ENCODE results near the gene JAKMIP1.
A peak's percentile ranks its signal among the peaks of the same experiment; 100 is the strongest.
"Not testable (repeated sequence)": the region's sequence is repeated elsewhere in the genome, so short reads cannot be mapped to it uniquely, and the experiment has no call there.

Gene JAKMIP1

DNA sequence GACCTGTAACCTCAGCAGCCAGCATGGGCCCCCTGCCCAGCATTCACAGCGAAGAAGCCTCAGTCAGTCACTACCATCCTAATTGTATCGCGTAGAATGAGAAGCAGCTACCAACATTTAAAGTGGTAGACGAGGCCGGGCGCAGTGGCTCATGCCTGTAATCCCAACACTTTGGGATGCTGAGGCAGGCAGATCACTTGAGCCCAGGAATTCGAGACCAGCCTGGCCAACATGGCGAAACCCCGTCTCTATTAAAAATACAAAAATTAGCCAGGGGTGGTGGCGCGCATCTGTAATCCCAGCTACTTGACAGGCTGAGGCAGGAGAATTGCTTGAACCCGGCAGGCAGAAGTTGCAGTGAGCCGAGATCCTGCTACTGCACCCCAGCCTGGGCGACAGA, 59.3 kb downstream of the JAKMIP1 start:
- not testable (repeated sequence) for DNase-seq

GRCh38 chr4:6137747-6138135, 62.6 kb downstream of the JAKMIP1 start:
- DNase-seq = no peak

DNA sequence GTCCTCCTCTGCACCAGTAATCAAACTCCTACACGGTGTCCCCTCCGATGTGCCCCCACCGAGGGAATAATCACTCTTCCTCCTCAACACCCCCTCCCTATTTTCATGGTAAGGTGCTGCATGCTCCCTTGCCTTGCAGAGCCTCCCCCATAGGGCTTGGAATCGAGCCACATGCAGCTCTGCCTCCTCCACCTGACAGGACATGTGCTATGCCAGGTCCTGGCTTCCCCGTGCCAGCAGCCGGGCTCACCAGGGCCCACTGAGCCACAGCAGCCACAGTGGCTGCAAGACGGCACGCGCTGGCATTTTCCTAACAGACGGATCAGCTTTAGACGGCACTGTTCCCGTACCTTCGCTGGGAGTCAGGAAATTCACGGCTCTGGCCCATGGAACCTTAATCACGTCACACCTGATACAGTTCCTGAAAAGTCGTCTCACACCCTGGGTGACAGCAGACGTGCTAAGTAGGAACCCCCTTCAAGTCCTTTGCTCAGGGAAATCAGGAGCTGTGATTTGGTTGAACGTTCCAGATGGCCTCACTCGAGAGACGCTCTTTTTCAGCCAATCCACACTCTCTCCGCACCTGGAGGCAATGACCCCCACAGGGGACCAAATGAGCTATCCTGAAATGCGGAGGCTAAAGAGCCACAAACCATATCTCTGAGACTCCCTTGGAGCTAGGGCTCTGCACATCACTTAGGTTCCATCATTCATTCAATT, 63.2 kb downstream of the JAKMIP1 start:
- DNase-seq = no peak

DNA sequence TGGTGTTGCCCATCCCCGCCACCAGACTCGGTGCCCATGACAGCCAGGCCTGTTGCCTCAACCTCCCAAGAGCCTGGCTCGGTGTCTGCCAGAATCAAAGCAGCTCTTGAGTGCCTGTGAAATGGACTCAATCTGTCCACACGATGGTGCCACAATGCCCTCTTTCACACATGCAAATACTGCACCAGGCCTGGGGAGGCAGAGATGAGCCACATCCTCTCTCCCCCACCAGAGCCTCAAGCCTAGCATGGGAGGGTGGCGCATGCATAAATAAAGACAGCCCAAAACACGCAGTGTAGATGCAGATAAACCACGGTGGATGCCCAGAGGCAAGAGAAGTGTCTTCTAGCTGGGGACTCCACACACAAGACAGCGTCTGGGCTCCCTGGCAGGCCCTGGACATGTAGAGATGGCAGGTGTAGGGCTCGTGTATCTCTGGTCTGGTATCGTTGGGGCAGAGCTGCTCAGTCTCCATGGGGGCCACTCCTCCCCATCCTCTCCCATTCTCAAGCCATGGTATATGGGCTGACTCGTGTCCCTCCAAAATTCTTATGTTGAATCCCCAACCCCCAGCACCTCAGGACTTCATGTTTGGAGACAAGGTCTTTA, 65.6 kb downstream of the JAKMIP1 start:
- DNase-seq = no peak

DNA sequence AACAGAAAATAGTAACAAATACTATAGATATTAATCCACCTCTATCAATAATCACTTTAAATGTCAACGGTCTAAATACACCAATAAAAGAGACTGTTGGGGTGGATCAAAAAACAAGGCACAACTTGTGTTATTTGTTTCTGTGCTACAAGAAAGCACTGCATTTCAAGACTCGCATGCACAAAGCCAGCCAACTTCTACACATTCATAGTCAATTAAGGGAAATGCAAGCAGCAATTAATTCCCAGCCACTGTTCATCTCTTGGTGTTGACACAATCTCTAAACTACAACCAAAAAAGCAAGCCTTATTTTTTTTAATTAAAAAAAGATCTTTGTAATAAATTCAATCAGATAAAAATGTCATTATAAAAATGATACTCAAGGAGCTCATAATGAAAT, 67.6 kb downstream of the JAKMIP1 start:
- DNase-seq = no peak

DNA sequence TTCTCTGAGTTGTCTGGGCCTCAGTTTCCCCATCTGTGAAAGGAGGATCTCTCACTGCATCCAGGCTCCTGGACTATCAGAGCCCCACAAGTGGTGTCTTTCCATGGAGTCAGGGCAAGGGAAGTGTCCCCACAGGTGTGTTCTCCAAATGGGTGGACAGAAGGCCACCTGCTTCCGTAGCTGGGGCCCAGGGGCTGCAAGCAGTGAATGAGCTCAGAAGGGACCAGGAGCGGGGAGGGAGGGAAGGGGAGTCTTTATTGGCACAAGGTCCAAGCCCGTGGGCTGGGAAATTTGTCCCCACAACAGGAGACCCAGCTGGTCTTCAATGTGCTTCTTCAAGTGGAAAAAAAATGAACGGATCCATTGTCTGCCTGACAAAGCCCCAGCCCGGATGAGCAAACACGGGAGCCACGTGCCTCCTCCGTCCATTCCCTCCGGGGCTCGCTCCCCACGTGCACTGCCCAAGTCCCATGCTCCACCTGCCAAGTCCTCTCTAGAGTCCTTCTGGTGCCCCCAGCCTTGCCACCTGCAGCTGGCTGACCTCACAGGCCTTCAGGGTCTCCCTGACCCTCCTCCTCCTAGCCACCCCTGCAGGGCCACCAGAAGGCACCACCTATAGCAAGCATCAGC, 72.0 kb downstream of the JAKMIP1 start:
- peak; percentile 64 for DNase-seq

DNA sequence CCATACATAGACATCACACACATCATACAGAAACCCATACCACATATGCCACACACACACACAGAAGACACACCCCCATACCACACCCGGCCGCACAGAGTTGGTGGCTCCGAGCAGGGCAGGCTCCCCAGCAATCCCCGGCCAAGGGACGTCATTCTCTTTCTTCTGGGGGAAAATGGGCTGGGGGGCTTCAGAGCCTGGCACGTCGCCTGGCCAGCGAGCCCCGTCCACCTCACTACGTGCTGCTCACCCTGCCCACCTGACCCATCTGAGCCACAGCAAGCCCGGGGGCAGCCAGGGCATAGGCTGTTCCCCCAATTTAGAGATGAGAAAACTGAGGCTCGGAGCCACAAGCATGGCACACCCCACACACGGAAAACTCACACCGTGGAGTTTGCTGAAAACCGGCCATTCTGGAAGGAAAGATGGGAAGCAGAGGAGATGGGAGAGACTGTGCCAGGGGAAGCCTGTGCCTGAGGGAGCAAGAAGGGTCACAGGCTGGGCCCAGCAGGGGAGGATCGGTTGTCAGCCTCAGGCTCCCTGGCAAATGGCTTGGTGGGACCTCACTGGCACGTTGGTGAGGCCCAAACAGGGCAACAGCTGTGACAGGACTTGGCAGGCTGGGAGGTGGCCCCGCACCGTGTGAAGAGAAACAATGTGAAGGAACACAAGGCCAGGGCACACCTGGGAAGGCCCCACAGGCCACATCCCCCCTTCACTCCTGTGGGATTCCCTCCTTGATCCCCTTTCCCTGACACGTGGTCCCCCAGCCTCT, 73.2 kb downstream of the JAKMIP1 start:
- DNase-seq = no peak

- no peak for DNase-seq
These were observed 75.2 kb downstream of the JAKMIP1 start for GRCh38 chr4:6125103-6125651.

DNA sequence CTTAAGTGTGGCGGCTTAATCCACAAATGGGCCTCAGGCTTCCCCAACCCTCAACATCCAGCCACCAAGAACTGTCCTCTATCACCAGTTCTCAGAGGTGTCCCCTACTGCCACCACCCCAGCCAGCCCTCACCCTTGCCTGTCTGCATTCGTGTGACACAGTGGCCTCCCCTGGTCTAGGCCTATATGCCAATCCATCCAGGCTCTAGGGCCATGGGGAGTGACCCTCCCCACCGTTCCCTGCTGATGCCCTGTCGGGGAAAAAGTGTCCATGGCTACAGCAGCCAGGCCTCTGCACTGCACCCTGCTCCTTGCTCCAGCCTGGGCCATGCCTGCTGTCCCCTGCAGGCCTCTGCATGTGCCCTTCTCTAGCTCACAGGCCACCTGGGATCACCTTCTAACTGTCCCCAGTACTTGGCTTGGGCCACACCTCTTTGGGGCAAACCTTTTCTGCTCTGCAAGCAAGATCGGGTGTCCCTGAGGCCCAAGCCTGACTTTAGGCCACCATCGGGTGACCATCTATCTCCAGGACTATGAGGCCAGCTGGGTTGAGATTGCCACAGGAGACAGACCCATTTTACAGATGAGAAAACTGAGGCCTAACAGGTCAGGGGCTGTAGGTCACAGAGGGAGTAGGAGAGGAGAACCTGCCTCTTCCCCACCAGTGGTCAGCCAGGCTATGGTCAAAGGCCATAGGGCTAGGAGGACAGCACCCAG, 75.8 kb downstream of the JAKMIP1 start:
- DNase-seq = no peak

DNA sequence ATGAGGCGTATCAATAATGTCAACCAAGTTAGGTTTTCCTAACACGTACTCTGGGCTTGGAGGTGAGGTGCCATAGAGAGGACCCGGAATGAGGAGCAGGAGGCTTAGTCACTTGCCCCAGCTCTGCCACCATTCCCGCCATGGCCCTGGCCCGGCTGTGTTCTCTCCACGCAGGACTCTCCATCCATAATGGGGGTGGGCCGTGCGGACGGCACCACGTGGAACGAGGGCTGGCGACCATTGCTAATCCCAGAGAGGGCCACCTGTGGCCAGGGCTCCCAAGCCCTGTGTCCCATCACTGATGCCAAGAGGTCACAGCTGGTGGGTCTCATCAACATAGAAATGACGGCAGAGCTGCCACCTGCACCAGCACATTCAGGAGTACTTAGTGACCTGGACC, 76.4 kb downstream of the JAKMIP1 start:
- DNase-seq = no peak

DNA sequence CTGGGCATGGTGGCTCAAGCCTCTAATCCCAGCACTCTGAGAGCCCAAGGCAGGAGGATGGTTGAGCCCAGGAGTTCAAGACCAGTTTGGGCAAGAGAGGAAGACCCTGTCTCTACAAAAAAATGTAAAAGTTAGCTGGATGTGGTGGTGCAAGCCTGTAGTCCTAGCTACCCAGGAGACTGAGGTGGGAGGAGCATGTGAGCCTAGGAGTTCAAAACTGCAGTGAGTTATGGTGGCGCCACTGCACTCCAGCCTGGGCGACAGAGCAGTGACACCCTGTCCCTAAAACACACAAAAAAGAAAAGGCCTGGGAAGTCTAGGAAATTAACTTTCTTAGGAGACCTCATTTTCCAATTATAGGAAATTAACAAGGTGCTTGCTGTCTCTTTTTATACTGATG, 76.8 kb downstream of the JAKMIP1 start:
- no peak for DNase-seq

- no peak for DNase-seq
These were observed 77.2 kb downstream of the JAKMIP1 start for GRCh38 chr4:6123116-6123515.

GRCh38 chr4:6122496-6122895, 77.9 kb downstream of the JAKMIP1 start:
- no peak for DNase-seq

DNA sequence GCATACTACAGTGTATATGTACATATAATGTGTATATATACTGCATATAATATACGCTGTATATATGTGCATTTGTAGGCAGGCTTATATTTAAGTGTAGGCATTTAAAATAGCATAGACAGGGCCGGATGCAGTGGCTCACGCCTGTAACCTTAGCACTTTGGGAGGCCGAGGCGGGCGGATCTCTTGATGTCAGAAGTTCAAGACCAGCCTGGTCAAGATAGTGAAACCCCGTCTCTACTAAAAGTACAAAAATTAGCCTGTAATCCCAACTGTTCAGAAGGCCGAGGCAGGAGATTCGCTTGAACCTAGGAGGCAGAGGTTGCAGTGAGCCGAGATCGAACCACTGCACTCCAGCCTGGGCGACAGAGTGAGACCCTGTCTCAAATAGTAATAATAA, 78.4 kb downstream of the JAKMIP1 start:
- no peak for DNase-seq

- no peak for DNase-seq
These were observed 79.0 kb downstream of the JAKMIP1 start for GRCh38 chr4:6121276-6121850.

- DNase-seq = no peak
These were observed 80.0 kb downstream of the JAKMIP1 start for GRCh38 chr4:6120361-6120760.

GRCh38 chr4:6119507-6120020, 80.8 kb downstream of the JAKMIP1 start:
- DNase-seq = no peak

DNA sequence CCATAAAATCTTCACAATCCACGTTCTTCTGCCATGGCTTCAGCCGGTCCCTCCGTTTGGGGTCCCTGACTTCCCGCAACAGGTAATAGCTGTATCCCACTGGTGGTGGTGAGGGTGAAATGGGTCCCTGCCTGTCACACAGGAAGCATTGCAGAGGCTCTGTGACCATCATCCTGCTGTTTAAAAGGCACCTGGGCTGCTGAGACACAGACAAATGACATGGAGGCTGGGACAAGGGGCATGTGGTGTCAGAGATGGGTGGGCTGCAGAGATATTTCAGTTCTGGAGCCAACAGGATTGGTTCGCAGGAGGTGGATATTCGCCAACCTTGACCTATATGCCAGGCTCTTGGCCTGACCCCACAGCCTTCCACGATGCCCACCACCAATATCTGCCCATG, 82.1 kb downstream of the JAKMIP1 start:
- DNase-seq = no peak

- no peak for DNase-seq
These were observed 83.6 kb downstream of the JAKMIP1 start for GRCh38 chr4:6116696-6117285.

DNA sequence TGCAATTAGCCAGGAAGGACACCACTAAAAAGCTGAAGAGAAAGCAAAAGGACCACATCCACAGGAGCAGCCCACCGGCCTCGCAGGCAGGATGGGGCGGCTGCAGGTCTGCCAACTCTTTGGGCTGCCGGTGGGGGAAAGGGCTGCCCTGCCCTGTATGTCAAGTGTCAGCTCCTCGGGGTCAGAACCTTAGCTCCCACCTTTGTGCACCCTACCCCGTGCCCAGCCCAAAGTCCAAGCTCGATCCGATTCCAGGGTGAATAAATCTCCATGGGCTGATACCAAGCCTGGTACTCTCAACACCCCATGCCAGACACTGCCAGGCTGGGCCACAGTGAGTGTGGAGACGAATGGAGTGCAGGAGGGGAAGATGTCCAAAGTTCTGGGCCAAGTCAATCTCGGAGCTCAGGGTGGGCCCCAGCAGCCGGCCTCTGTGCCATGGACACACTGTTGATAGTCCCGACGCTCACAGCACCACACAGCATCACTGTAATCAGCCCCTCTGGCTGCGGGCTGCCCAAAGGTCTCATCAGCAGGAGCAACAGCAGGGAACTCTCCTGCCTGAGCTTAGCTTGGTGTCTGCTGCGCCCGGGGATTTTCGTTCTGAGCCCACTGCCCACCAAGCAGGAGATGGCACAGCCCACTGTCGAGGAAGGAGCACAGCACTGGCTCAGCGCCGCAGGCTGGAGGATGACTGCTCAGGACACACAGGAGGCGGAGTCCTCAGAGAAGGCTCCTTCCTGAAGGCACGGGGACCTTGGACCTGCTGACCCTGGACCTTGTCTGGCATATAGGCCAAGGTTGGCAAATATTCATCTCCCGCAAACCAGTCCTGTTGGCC, 84.4 kb downstream of the JAKMIP1 start:
- no peak for DNase-seq

DNA sequence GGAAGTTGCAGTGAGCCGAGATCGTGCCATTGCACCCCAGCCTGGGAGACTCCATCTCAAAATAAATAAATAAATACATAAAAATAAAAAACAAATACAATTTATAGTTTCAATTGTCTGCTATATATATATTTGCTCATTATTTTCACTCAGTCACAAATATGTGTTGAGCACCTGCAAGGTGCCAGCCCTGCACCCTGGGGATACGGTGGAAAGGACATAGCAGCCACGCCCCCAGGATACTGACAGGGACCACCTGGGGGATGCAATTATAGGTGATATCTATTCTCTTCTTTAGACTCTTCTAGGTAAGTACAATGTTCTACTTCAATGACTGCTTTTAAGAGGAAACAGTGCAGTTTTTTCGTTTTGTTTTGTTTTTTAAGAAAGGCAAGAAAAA, 85.0 kb downstream of the JAKMIP1 start:
- DNase-seq = no peak

Measured in NCI-H2081 treated with DMSO at 0.1 percent for 48 hours (cell line).